ENCODE results near the gene SYDE2. TPM values are rescaled to one million over a fixed set of nuclear protein-coding genes. Genes with fewer than 3 reads are reported as not detected.

The SYDE2 gene
- total and polyA plus RNA-seq, 9 of the 15 experiments (the other 6 are each of a cell fraction or from before 2014, with no cell fraction given), result 0.39 to 8.7 (median 4.5) TPM

DNA sequence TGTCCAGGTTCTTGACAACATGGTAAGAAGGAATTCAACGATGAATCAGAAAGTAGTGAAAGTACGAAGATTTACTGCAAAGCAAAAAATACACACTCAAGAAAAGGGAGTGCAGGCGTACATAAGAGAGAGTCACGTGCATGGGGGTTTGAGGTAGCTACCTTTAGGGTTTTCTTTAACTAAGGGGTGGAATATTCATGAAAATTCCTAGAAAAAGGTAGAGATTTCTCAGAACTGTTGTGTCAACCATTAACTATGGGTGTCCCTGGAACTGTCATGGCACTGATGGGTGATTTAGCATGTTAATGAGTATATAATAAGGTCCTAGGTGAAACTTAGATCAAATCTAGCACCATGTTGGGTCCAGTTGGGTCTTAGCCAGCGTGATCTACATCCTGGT lies 22.5 kb upstream of the SYDE2 start (continued):
- no peak for TF ChIP-seq ZNF146 (CRISPR knock-in tag; IDR thresholded peaks at IDR 0.05; ENCODE audit: unreplicated experiment)
- TF ChIP-seq NFIC (IDR thresholded peaks at IDR 0.05), result peak; percentile 31; the same call in 1 of the 2 replicates
- TF ChIP-seq ZNF165 (CRISPR knock-in tag; IDR thresholded peaks at IDR 0.05; ENCODE audit: borderline replicate concordance), result no peak
- TF ChIP-seq, protein P1, sequence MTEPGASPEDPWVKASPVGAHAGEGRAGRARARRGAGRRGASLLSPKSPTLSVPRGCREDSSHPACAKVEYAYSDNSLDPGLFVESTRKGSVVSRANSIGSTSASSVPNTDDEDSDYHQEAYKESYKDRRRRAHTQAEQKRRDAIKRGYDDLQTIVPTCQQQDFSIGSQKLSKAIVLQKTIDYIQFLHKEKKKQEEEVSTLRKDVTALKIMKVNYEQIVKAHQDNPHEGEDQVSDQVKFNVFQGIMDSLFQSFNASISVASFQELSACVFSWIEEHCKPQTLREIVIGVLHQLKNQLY (CRISPR knock-in tag; conservative IDR thresholded peaks at IDR 0.05), result no peak
- TF ChIP-seq TOE1 (IDR thresholded peaks at IDR 0.05; ENCODE audit: borderline replicate concordance), result peak; percentile 52; the same call in 1 of the 2 replicates
- TF ChIP-seq TOE1 (CRISPR knock-in tag; IDR thresholded peaks at IDR 0.05; ENCODE audit: borderline replicate concordance, low read depth), result no peak
- TF ChIP-seq ZNF592 (IDR thresholded peaks at IDR 0.05), result 0 out of 2 replicates have a peak, but pooled peaks have one; percentile 26
- TF ChIP-seq ARID1B (IDR thresholded peaks at IDR 0.05), result 0 out of 2 replicates have a peak, but pooled peaks have one; percentile 17
- TF ChIP-seq ARNT (IDR thresholded peaks at IDR 0.05), result no peak
- TF ChIP-seq KDM1A (IDR thresholded peaks at IDR 0.05), result 0 out of 4 replicates have a peak, but pooled peaks have one; percentile 17 to 29
- TF ChIP-seq RAD51 (IDR thresholded peaks at IDR 0.05; ENCODE audit: borderline replicate concordance, low read depth), result peak; percentile 43; the same call in 1 of the 2 replicates
- TF ChIP-seq PBX2 (CRISPR knock-in tag; IDR thresholded peaks at IDR 0.05; ENCODE audit: low read depth), result no peak
- TF ChIP-seq PBX2 (tag; conservative IDR thresholded peaks at IDR 0.05; ENCODE audit: low read depth), result peak; percentile 61
- TF ChIP-seq ZEB2 (IDR thresholded peaks at IDR 0.05), result peak; percentile 57; the same call in 1 of the 2 replicates
- no peak for TF ChIP-seq POLR2G (IDR thresholded peaks at IDR 0.05; ENCODE audit: low read depth, low read length)
- TF ChIP-seq U2AF1 (optimal IDR thresholded peaks at IDR 0.05; ENCODE audit: low read depth, low read length), result no peak
- TF ChIP-seq, protein P2, sequence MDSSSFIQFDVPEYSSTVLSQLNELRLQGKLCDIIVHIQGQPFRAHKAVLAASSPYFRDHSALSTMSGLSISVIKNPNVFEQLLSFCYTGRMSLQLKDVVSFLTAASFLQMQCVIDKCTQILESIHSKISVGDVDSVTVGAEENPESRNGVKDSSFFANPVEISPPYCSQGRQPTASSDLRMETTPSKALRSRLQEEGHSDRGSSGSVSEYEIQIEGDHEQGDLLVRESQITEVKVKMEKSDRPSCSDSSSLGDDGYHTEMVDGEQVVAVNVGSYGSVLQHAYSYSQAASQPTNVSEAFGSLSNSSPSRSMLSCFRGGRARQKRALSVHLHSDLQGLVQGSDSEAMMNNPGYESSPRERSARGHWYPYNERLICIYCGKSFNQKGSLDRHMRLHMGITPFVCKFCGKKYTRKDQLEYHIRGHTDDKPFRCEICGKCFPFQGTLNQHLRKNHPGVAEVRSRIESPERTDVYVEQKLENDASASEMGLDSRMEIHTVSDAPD (CRISPR knock-in tag; IDR thresholded peaks at IDR 0.05), result no peak
- TF ChIP-seq MEIS2 (IDR thresholded peaks at IDR 0.05; ENCODE audit: partially characterized antibody), result peak; percentile 68
- TF ChIP-seq, protein P3, sequence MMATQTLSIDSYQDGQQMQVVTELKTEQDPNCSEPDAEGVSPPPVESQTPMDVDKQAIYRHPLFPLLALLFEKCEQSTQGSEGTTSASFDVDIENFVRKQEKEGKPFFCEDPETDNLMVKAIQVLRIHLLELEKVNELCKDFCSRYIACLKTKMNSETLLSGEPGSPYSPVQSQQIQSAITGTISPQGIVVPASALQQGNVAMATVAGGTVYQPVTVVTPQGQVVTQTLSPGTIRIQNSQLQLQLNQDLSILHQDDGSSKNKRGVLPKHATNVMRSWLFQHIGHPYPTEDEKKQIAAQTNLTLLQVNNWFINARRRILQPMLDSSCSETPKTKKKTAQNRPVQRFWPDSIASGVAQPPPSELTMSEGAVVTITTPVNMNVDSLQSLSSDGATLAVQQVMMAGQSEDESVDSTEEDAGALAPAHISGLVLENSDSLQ (IDR thresholded peaks at IDR 0.05), result peak; percentile 52; the same call in 1 of the 2 replicates
